Measurements from ENCODE around the gene SSX4B. TPM values are rescaled to one million over a fixed set of nuclear protein-coding genes. Genes with fewer than 3 reads are reported as not detected.
"Not testable (repeated sequence)": the region's sequence is repeated elsewhere in the genome, so short reads cannot be mapped to it uniquely, and the experiment has no call there.

SSX4B gene
- total RNA-seq, 4 donors from 2014 or later = not detected

DNA sequence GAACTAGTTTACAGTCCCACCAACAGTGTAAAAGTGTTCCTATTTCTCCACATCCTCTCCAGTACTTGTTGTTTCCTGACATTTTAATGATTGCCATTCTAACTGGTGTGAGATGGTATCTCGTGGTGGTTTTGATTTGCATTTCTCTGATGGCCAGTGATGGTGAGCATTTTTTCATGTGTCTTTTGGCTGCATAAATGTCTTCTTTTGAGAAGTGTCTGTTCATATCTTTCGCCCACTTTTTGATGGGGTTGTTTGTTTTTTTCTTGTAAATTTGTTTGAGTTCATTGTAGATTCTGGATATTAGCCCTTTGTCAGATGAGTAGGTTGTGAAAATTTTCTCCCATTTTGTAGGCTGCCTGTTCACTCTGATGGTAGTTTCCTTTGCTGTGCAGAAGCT lies 14.8 kb downstream of the SSX4B start:
- H3K4me3 ChIP-seq; H3K36me3 ChIP-seq; intact Hi-C loops (cut with DNase I; ENCODE audit: low total_unique reads); H3K27ac ChIP-seq; H3K4me1 ChIP-seq; H3K9me3 ChIP-seq; H3K27me3 ChIP-seq; in situ Hi-C loops (cut with MboI; ENCODE audit: low pct_ligation_motif_present in 1 of 4, low pct_unique_long_range_greater_than_20kb in 1 of 4, low sequenced_read_pairs in 3 of 4); DNase-seq: not testable (repeated sequence)
- 59% methylated on average over 2 of the region's 2 CpGs; no CpG with 5 or more reads in 1 of the 2 donors for whole genome bisulfite sequencing, 2 donors (ENCODE audit: low coverage in 1 of 2)

DNA sequence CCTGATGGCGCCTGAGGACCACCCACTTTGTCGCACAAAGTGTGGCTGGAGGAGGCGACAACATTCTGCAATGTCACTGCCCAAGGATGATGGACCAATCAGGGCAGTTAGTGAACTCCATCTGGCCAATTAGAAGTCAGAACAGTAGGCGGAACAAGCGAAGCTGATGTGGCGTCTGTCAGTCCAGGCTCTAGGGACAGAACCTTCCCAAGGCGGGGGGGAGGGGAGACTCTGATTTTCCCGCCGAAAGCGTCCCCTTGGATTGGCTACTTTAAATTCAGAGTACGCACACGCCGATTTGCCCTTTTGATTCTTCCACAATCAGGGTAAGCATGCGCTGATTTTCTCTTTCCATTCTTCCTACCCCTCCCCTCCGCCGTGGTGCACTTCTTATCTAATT lies 28.5 kb downstream of the SSX4B start, which contains the start of gene SSX4:
Gene SSX4 (plus strand): TSS at position 301 of the 400 bp plus-strand sequence. CDS start 515 bp downstream, outside the sequence.
- H3K27ac ChIP-seq; H3K27me3 ChIP-seq; DNase-seq; in situ Hi-C loops (cut with MboI; ENCODE audit: low pct_ligation_motif_present in 1 of 4, low pct_unique_long_range_greater_than_20kb in 1 of 4, low sequenced_read_pairs in 3 of 4); intact Hi-C loops (cut with DNase I; ENCODE audit: low total_unique reads); H3K9me3 ChIP-seq; H3K4me3 ChIP-seq; H3K36me3 ChIP-seq; H3K4me1 ChIP-seq: not testable (repeated sequence)
- WGBS, 2 donors (ENCODE audit: low coverage in 1 of 2) = no CpG with 5 or more reads among the region's 16 CpGs

DNA sequence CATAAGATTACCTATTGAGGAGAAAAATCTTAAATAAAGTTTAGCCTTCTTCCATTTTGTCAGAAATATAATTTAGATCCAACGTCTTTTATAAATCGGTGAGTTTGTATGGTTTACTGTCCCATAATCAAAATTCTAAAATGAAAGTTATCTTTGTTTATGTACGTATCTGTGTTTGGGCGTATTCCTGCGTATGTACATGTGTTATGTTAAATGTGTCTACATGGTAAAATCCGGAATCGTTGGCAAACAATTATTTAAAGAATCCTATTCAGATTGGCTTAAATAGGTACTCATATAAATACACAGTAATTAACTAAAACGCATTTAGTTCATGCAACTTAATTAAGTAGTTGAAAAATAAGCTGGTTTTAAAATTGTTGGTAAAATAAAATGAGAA lies 41.4 kb downstream of the SSX4B start:
- DNase-seq; H3K4me1 ChIP-seq; intact Hi-C loops (cut with DNase I; ENCODE audit: low total_unique reads); H3K4me3 ChIP-seq; H3K36me3 ChIP-seq; H3K27ac ChIP-seq; H3K27me3 ChIP-seq; H3K9me3 ChIP-seq; in situ Hi-C loops (cut with MboI; ENCODE audit: low pct_ligation_motif_present in 1 of 4, low pct_unique_long_range_greater_than_20kb in 1 of 4, low sequenced_read_pairs in 3 of 4): not testable (repeated sequence)
- no CpG with 5 or more reads among the region's 8 CpGs for WGBS, 2 donors (ENCODE audit: low coverage in 1 of 2)

DNA sequence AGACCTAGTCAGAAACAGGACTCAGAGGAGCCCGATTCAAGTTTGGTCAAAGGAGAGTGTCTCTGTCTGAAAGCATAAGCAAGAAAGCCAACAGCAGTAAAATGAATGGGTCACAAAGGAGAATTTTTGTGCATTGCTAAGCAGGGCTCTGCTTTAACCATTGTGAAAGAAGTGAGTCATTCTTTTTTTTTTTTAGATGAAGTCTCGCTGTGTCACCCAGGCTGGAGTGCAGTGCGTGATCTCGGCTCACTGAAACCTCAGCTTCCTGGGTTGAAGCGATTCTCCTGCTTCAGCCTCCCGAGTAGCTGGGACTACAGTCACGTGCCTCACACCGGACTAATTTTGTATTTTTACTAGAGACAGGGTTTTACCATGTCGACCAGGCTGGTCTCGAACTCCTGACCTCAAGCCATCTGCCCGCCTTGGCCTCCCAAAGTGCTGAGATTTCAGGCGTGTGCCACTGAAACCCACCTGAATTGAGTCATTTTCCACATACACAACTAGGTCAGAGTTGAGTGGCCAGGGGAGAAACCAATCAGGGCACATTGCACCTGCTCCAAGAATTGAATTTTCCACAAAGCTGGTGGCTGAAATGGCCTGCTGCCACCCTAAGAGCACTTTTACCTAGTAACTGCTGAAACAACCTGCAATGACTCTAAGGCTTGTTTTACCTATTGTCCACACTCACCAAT lies 43.9 kb downstream of the SSX4B start:
- H3K27me3 ChIP-seq; H3K4me3 ChIP-seq; H3K9me3 ChIP-seq; H3K36me3 ChIP-seq; intact Hi-C loops (cut with DNase I; ENCODE audit: low total_unique reads); H3K4me1 ChIP-seq; H3K27ac ChIP-seq; in situ Hi-C loops (cut with MboI; ENCODE audit: low pct_ligation_motif_present in 1 of 4, low pct_unique_long_range_greater_than_20kb in 1 of 4, low sequenced_read_pairs in 3 of 4); DNase-seq: not testable (repeated sequence)
- no CpG with 5 or more reads among the region's 12 CpGs for WGBS, 2 donors (ENCODE audit: low coverage in 1 of 2)

DNA sequence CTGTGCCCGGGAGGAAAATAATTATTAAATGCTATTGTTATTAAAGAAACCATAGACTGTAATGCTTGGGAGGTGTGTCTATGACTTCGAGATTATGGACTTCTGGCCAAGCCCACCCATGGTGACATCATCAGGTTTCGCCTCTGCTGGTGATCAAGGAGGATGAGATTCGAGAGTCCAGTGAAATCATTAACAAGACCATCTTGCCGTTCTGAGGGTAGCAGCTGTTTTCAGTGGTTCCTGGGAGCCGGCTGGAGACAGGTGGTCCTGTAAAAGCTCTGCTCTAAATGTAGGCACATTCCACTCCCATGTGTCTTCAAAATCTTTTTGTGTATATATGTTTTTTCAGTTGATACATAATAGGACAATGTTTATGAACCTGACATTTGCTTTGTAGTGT lies 52.5 kb downstream of the SSX4B start:
- H3K4me1 ChIP-seq; H3K9me3 ChIP-seq; in situ Hi-C loops (cut with MboI; ENCODE audit: low pct_ligation_motif_present in 1 of 4, low pct_unique_long_range_greater_than_20kb in 1 of 4, low sequenced_read_pairs in 3 of 4); H3K36me3 ChIP-seq; intact Hi-C loops (cut with DNase I; ENCODE audit: low total_unique reads); H3K4me3 ChIP-seq; DNase-seq; H3K27me3 ChIP-seq; H3K27ac ChIP-seq: not testable (repeated sequence)
- 69% methylated on average over 6 of the region's 6 CpGs; no CpG with 5 or more reads in 1 of the 2 donors for WGBS, 2 donors (ENCODE audit: low coverage in 1 of 2)

DNA sequence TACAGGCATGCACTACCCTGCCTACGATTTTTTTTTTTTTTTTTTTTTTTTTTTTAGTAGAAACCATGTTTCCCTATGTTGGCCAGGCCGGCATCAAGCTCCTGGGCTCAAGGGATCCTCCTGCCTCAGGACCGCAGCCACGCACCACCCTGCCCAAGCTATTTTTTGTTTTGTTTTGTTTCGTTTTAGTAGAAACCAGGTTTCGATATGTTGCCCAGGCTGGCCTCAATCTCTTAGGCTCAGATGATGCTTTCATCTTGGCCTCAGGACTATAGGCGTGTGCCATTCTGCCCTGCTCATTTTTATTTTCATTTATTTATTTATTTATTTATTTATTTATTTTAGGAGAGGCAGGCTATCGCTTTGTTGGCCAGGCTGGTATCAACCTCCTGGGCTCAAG lies 54.1 kb downstream of the SSX4B start:
- H3K27ac ChIP-seq = no peak overlapping the region
- H3K4me3 ChIP-seq = no peak overlapping the region
- DNase-seq = no peak
- TF ChIP-seq EP300 (IDR thresholded peaks at IDR 0.05; ENCODE audit: low read depth) = no peak
- no peak for TF ChIP-seq POLR2A (IDR thresholded peaks at IDR 0.05)
- TF ChIP-seq, protein P1, sequence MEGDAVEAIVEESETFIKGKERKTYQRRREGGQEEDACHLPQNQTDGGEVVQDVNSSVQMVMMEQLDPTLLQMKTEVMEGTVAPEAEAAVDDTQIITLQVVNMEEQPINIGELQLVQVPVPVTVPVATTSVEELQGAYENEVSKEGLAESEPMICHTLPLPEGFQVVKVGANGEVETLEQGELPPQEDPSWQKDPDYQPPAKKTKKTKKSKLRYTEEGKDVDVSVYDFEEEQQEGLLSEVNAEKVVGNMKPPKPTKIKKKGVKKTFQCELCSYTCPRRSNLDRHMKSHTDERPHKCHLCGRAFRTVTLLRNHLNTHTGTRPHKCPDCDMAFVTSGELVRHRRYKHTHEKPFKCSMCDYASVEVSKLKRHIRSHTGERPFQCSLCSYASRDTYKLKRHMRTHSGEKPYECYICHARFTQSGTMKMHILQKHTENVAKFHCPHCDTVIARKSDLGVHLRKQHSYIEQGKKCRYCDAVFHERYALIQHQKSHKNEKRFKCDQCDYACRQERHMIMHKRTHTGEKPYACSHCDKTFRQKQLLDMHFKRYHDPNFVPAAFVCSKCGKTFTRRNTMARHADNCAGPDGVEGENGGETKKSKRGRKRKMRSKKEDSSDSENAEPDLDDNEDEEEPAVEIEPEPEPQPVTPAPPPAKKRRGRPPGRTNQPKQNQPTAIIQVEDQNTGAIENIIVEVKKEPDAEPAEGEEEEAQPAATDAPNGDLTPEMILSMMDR (IDR thresholded peaks at IDR 0.05) = no peak
- no peak for TF ChIP-seq POLR2AphosphoS5 (IDR thresholded peaks at IDR 0.05)
- in situ Hi-C loops (cut with MboI; ENCODE audit: low pct_ligation_motif_present in 1 of 4, low pct_unique_long_range_greater_than_20kb in 1 of 4, low sequenced_read_pairs in 3 of 4) (no loop called here), intact Hi-C loops (cut with DNase I; ENCODE audit: low total_unique reads) (no loop called here)
- H3K36me3 ChIP-seq = no peaks in the 10 kb centered on the region
- 84% methylated on average over 8 of the region's 8 CpGs; no CpG with 5 or more reads in 1 of the 2 donors for WGBS, 2 donors (ENCODE audit: low coverage in 1 of 2)
- no peaks in the 10 kb centered on the region for H3K4me1 ChIP-seq
- H3K27me3 ChIP-seq = no peaks in the 10 kb centered on the region
- H3K9me3 ChIP-seq = no peaks in the 10 kb centered on the region

DNA sequence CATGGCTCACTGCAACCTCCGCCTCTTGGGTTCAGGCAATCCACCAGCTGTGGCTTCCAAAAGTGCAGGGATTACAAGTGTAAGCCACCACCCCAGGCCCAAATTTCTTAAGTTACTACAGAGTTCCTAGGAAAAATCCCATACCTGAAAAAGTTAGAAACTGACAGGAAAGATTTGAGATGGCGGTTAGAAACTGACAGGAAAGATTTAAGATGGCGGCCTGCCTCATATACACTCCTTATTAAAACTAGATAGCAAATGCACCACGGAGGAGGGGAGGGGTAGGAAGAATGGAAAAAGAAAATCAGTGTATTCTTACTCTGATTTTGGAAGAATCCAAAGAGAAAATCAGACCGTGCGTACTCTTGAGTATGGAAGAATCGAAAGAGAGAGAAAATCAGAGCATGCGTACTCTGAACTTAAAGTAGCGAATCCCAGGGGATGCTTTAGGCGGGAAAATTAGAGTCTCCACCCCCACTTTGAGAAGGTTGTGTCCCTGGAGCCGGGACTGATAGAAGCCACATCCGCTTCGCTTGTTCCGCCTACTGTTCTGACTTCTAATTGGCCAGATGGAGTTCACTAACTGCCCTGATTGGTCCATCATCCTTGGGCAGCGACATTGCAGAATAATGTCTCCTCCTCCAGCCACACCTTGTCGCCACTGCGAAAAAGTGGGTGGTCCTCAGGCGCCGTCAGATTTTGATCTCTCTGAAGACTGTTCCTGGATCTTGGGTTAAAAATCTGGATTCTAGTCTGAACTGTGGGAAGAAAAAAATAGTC lies 55.3 kb downstream of the SSX4B start, which contains the start of gene SSX3:
Gene SSX3 (minus strand): TSS at position 389 of the 780 bp plus-strand sequence. CDS start 1,454 bp downstream, outside the sequence.
- H3K27me3 ChIP-seq; H3K4me3 ChIP-seq; intact Hi-C loops (cut with DNase I; ENCODE audit: low total_unique reads); DNase-seq; H3K27ac ChIP-seq; in situ Hi-C loops (cut with MboI; ENCODE audit: low pct_ligation_motif_present in 1 of 4, low pct_unique_long_range_greater_than_20kb in 1 of 4, low sequenced_read_pairs in 3 of 4); H3K4me1 ChIP-seq; H3K36me3 ChIP-seq; H3K9me3 ChIP-seq: not testable (repeated sequence)
- 88% methylated on average over 19 of the region's 19 CpGs; no CpG with 5 or more reads in 1 of the 2 donors for WGBS, 2 donors (ENCODE audit: low coverage in 1 of 2)

Measured in transverse colon (tissue), 4 donors.